DOHH2 (cell line): ENCODE measurements around the gene ATP2A3.

Source experiments
- H3F3A ChIP-seq: fragments of 200-600 bp; sonication (generic), shearing (Covaris generic); 2 replicates; pipeline ENCODE4 v1.6.0; 2016; ENCODE audit warnings: antibody characterized with exemption, mild to moderate bottlenecking; ENCODE audit not compliant: control insufficient read depth, insufficient read depth
- H3K27ac ChIP-seq: fragments of 200-600 bp; sonication (generic); 2 replicates; pipeline ENCODE4 v1.5.1; 2014; ENCODE audit warnings: low read depth, mild to moderate bottlenecking, low read length, moderate library complexity
- H3K27me3 ChIP-seq: fragments of 200-600 bp; sonication (generic); 2 replicates; pipeline ENCODE4 v1.6.1; 2014; ENCODE audit warnings: mild to moderate bottlenecking, low read length, mixed read lengths; ENCODE audit not compliant: control insufficient read depth
- H3K36me3 ChIP-seq: fragments of 200-600 bp; sonication (generic); 2 replicates; pipeline ENCODE4 v1.6.1; 2014; ENCODE audit warnings: mild to moderate bottlenecking, low read length, moderate library complexity, mixed read lengths; ENCODE audit not compliant: control insufficient read depth
- H3K4me1 ChIP-seq: fragments of 200-600 bp; sonication (generic); 2 replicates; pipeline ENCODE4 v1.6.1; 2014; ENCODE audit warnings: mild to moderate bottlenecking, low read length, mixed read lengths; ENCODE audit not compliant: control insufficient read depth
- H3K4me2 ChIP-seq: fragments of 200-600 bp; sonication (generic); 2 replicates; pipeline ENCODE4 v1.6.0; 2014; ENCODE audit warnings: mild to moderate bottlenecking, low read length, moderate library complexity
- H3K4me3 ChIP-seq: fragments of 200-600 bp; sonication (generic); 2 replicates; pipeline ENCODE4 v1.5.1; 2014; ENCODE audit warnings: mild to moderate bottlenecking, low read length, mixed read lengths
- H3K79me2 ChIP-seq: fragments of 200-600 bp; sonication (generic); 2 replicates; pipeline ENCODE4 v1.6.1; 2014; ENCODE audit warnings: mild to moderate bottlenecking, low read length, mixed read lengths; ENCODE audit not compliant: control insufficient read depth
- H3K9me2 ChIP-seq: fragments of 200-600 bp; sonication (generic); replicated peaks from 2 replicates; pipeline ENCODE4 v1.6.1; 2014; ENCODE audit warnings: mild to moderate bottlenecking, low read length, mixed read lengths; ENCODE audit not compliant: control insufficient read depth
- H3K9me3 ChIP-seq: fragments of 200-600 bp; sonication (generic); 2 replicates; pipeline ENCODE4 v1.6.1; 2014; ENCODE audit warnings: antibody characterized with exemption, low read length, mixed read lengths; ENCODE audit not compliant: control insufficient read depth, insufficient read depth
- H4K20me1 ChIP-seq: fragments of 200-600 bp; sonication (generic); 2 replicates; pipeline ENCODE4 v1.6.0; 2014; ENCODE audit warnings: low read depth, mild to moderate bottlenecking, antibody characterized with exemption, low read length, moderate library complexity; ENCODE audit not compliant: control insufficient read depth, insufficient read depth
- EZH2phosphoT487 ChIP-seq: fragments of 200-600 bp; sonication (generic); IDR thresholded peaks from 2 replicates; pipeline ENCODE4 v1.6.1; 2017; ENCODE audit warnings: borderline replicate concordance, mild to moderate bottlenecking, antibody characterized with exemption, low read length, moderate library complexity, mixed read lengths
- TF ChIP-seq, protein P1 (sequence below): fragments of 200-600 bp; sonication (generic); IDR thresholded peaks from one replicate; pipeline ENCODE4 v1.5.1; 2014; ENCODE audit warnings: antibody characterized with exemption, mild to moderate bottlenecking, low read depth, low read length; ENCODE audit not compliant: poor library complexity, severe bottlenecking

The ATP2A3 gene

DNA sequence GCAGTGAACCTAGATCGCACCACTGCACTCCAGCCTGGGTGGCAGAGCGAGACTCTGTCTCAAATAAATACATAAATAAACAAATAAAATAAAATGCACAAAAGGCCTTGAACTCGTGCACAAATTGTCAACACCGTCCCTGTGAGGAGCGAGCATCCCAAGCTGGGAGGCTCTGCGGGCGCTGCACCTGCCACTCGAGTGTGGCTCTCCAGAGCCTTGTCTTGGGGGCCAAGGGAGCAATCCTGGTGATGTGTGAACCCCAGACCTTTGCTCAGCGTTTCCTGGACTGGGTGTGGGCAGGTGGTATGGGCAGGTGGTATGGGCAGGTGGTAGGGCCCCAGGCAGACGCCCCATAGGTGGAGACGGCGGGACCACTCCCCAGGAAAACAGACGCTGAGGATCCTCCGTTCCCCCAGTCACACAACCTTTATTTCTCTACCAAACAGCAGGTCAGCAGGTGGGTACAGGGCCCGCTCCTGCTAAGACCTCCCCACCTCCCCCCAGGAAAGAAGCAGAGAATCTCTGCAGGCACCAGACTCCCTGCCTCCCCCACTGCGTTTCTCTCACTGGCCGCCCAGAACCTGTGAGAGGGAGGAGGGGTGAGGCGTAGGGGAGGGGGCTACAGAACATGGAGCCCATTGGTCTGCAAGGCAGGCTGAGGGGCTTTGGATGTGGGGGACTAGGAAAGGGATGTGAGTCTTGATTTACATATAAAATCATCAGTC, 40.6 kb downstream of the ATP2A3 start:
- H3F3A ChIP-seq, result peaks cover 24% of the 10 kb centered on the region
- no peaks in the 10 kb centered on the region for H3K27me3 ChIP-seq
- no peak overlapping the region; the same call in 1 of the 2 replicates for H3K27ac ChIP-seq
- no peaks in the 10 kb centered on the region for H3K79me2 ChIP-seq
- no peaks in the 10 kb centered on the region for H3K9me2 ChIP-seq
- no peaks in the 10 kb centered on the region for H3K9me3 ChIP-seq
- TF ChIP-seq EZH2phosphoT487, result no peak
- TF ChIP-seq, protein P1, sequence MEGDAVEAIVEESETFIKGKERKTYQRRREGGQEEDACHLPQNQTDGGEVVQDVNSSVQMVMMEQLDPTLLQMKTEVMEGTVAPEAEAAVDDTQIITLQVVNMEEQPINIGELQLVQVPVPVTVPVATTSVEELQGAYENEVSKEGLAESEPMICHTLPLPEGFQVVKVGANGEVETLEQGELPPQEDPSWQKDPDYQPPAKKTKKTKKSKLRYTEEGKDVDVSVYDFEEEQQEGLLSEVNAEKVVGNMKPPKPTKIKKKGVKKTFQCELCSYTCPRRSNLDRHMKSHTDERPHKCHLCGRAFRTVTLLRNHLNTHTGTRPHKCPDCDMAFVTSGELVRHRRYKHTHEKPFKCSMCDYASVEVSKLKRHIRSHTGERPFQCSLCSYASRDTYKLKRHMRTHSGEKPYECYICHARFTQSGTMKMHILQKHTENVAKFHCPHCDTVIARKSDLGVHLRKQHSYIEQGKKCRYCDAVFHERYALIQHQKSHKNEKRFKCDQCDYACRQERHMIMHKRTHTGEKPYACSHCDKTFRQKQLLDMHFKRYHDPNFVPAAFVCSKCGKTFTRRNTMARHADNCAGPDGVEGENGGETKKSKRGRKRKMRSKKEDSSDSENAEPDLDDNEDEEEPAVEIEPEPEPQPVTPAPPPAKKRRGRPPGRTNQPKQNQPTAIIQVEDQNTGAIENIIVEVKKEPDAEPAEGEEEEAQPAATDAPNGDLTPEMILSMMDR, result no peak
- peaks cover 47% of the 10 kb centered on the region for H3K36me3 ChIP-seq
- peaks cover 45% of the 10 kb centered on the region for H3K4me1 ChIP-seq
- H3K4me2 ChIP-seq, result no peak overlapping the region
- H3K4me3 ChIP-seq, result no peak overlapping the region
- no peaks in the 10 kb centered on the region for H4K20me1 ChIP-seq

DNA sequence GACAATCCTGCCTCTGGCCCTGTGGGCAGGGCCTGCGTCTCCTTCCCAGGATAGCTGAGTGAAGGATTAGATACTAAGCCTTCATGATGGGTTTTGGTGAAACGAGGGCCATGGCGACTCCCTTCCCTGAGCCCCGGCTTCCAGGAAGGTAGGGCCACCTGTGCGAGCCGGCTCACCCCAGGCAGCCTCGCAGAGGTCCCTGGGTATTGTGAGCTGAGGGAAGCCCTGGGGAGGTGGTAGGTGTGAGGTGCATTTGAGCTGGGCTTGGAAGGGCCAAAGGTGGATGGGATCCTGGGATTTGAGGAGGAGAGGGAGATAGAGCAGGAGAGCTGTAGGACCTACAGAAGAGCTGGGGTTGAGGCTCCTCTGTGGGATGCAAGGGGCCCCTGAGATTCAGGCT, 41.5 kb downstream of the ATP2A3 start:
- Histone ChIP-seq H3K27me3 (no peaks in the 10 kb centered on the region), H4K20me1 (no peaks in the 10 kb centered on the region), H3K79me2 (no peaks in the 10 kb centered on the region), H3K4me3 (no peak overlapping the region), H3K9me2 (no peaks in the 10 kb centered on the region), H3K27ac (no peak overlapping the region), H3K9me3 (no peaks in the 10 kb centered on the region), H3F3A (peaks cover 28% of the 10 kb centered on the region), H3K36me3 (peaks cover 39% of the 10 kb centered on the region), H3K4me1 (peaks cover 50% of the 10 kb centered on the region), H3K4me2 (no peak overlapping the region)
- TF ChIP-seq, protein P1, result no peak
- no peak for TF ChIP-seq EZH2phosphoT487

DNA sequence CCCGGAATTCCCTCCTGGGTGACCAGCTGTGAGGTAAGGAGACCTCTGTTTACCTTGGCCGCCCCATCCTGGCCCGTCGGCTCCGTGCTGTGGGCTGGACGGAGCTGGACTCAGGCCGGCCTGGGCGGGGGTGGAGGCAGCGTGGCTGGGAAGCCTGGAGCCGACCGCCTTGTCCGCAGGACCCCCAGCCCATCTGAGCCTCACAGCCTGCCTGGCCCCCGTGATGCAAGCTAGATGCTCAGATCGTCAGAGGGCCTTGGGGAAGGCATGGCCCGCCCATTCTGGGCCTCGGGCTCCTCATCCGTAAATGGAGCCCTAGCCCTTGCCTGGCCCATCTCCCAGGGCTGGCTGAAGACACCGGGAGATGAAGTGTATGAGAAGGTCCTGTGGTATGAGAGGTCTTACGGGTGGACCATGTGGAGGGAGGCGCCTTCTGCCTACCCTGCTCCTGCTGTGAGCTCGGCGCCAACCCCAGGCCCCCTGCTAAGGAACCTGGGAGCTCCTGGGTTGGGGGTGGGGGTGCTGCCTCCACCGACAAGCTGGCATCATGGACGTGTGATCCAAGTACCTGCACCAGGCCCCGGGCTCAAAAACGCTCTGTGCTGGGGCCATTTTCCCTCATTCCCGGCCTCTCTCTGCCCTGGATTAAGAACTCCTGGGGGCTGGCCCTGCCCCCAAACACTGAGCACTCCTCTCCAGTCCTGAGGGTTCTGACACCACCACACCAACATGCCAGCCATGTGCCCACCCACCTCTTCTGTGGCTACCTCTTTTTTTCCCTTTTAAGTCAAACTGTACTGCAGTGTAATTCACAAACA, 42.5 kb downstream of the ATP2A3 start:
- Histone ChIP-seq H3K9me3 (no peaks in the 10 kb centered on the region), H3K27me3 (no peaks in the 10 kb centered on the region), H3K79me2 (no peaks in the 10 kb centered on the region), H3K36me3 (peaks cover 28% of the 10 kb centered on the region), H3K4me2 (no peak overlapping the region), H3K9me2 (no peaks in the 10 kb centered on the region), H3F3A (peaks cover 28% of the 10 kb centered on the region), H3K27ac (no peak overlapping the region), H3K4me3 (no peak overlapping the region), H3K4me1 (peaks cover 60% of the 10 kb centered on the region), H4K20me1 (no peaks in the 10 kb centered on the region)
- TF ChIP-seq EZH2phosphoT487, result no peak
- TF ChIP-seq, protein P1, result no peak
